ENCODE measurements around the gene ENAH.

The ENAH gene

GRCh38 chr1:225596736-225597135 lies 56.2 kb downstream of the ENAH start:
- Mint-ChIP-seq H3K27ac (no peak overlapping the region), H3K4me3 (no peak overlapping the region), H3K27me3 (ENCODE audit: low read depth) (peaks cover 7% of the 10 kb centered on the region), H3K36me3 (ENCODE audit: low read depth) (no peaks in the 10 kb centered on the region), H3K9me3 (no peaks in the 10 kb centered on the region), H3K4me1 (ENCODE audit: low read depth) (no peaks in the 10 kb centered on the region)
- DNase-seq (ENCODE audit: low spot score), result no peak

DNA sequence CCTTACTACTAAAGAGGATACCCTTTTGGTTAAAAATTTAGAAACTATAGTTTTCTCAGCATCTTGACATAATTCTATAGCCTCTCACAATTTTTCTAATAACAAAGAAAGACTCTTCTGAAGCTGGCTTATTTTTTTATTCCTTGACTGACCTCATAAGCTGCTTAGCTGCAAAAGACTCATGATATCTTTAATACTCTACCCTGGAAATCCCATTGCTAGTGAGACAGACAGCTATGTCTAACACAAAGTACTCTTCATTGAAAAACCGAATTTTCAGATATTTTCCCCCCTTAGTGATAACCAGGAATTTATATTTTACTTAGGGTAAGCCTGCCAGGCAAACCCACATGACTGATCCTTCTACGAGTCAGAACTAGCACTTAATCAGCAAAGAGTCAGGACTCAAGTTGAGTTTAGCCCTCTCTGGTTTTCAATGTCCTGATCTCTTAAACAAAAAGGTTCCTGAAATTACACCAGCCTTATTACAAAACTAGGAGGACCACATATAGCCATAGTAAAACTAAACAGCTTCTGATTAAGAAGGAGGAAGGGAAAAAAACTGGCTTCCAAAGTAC lies 56.9 kb downstream of the ENAH start:
- H3K27ac Mint-ChIP-seq, result no peak overlapping the region
- DNase-seq (ENCODE audit: low spot score), result no peak
- H3K36me3 Mint-ChIP-seq (ENCODE audit: low read depth), result no peaks in the 10 kb centered on the region
- no peak overlapping the region for H3K4me3 Mint-ChIP-seq
- H3K4me1 Mint-ChIP-seq (ENCODE audit: low read depth), result no peaks in the 10 kb centered on the region
- H3K9me3 Mint-ChIP-seq, result no peaks in the 10 kb centered on the region
- peaks cover 7% of the 10 kb centered on the region for H3K27me3 Mint-ChIP-seq (ENCODE audit: low read depth)

GRCh38 chr1:225595452-225595851 lies 57.5 kb downstream of the ENAH start:
- no peaks in the 10 kb centered on the region for H3K9me3 Mint-ChIP-seq
- H3K27me3 Mint-ChIP-seq (ENCODE audit: low read depth), result peaks cover 9% of the 10 kb centered on the region

DNA sequence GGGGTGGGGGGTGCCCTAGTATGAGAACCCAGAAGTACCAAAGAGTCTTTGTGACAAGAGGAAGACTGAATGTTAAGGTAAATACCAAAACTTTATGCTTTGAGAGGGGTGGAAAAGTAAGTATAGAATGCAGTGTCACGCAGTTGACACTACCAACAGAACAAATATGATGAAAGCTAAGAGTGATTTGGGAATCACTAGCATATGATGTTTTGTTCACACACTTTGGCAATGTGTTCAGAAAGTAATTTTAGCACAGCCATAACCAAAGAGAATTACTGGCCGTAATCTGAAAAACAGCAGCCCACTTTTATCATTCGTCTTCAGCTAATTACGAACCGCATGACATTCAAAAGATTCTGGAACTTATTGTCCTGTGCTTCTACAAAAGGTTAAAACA lies 59.5 kb downstream of the ENAH start:
- H3K36me3 Mint-ChIP-seq (ENCODE audit: low read depth), result no peaks in the 10 kb centered on the region
- DNase-seq (ENCODE audit: low spot score), result no peak
- H3K27ac Mint-ChIP-seq, result no peak overlapping the region
- no peaks in the 10 kb centered on the region for H3K9me3 Mint-ChIP-seq
- H3K4me1 Mint-ChIP-seq (ENCODE audit: low read depth), result no peaks in the 10 kb centered on the region
- no peak overlapping the region for H3K4me3 Mint-ChIP-seq
- peaks cover 9% of the 10 kb centered on the region for H3K27me3 Mint-ChIP-seq (ENCODE audit: low read depth)

More at GRCh38 chr1:225595452-225595851, 57.5 kb downstream of the ENAH start:
- H3K27ac Mint-ChIP-seq, result no peak overlapping the region
- H3K4me3 Mint-ChIP-seq, result no peak overlapping the region
- no peaks in the 10 kb centered on the region for H3K36me3 Mint-ChIP-seq (ENCODE audit: low read depth)
- no peaks in the 10 kb centered on the region for H3K4me1 Mint-ChIP-seq (ENCODE audit: low read depth)
- no peak for DNase-seq (ENCODE audit: low spot score)

DNA sequence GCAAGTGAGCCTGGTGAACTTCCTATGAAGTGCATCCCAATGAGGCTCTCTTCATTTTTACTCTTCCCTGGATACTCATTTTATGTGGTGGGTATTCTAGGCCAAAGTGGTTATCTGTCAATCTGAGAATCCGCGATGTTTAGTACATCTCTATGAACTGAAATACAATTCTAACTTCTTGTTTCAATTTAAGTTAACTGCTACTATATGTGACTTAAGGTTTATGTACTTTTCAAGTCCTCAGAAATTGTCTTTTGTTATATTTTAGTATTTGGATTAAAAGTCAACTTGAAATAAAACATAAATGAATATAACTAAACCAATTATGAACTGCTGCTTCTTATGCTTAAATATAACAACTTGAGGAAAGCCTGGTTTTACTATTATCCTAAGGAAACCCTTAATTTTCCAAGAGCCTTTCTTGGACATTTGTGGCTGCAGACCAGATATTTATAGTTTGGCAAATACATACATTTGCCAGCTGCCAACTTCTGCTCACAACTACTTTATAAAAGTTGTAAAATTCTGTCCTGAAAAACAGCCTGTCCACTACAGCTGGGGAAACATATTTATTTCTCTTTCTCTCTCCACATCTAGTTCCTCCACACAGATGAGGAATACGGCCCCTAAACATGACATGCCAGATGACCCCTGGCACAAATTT lies 60.4 kb downstream of the ENAH start:
- H3K4me3 Mint-ChIP-seq, result no peak overlapping the region
- no peaks in the 10 kb centered on the region for H3K4me1 Mint-ChIP-seq (ENCODE audit: low read depth)
- no peak for DNase-seq (ENCODE audit: low spot score)
- H3K36me3 Mint-ChIP-seq (ENCODE audit: low read depth), result no peaks in the 10 kb centered on the region
- no peaks in the 10 kb centered on the region for H3K9me3 Mint-ChIP-seq
- no peak overlapping the region for H3K27ac Mint-ChIP-seq
- peaks cover 7% of the 10 kb centered on the region for H3K27me3 Mint-ChIP-seq (ENCODE audit: low read depth)

- Mint-ChIP-seq H3K27me3 (ENCODE audit: low read depth) (peaks cover 8% of the 10 kb centered on the region), H3K4me3 (no peak overlapping the region), H3K27ac (no peak overlapping the region), H3K9me3 (no peaks in the 10 kb centered on the region), H3K36me3 (ENCODE audit: low read depth) (no peaks in the 10 kb centered on the region), H3K4me1 (ENCODE audit: low read depth) (no peaks in the 10 kb centered on the region)
- DNase-seq (ENCODE audit: low spot score), result no peak
These were observed 65.6 kb downstream of the ENAH start for GRCh38 chr1:225587310-225587709.

GRCh38 chr1:225581186-225581585 lies 71.7 kb downstream of the ENAH start:
- H3K9me3 Mint-ChIP-seq, result no peaks in the 10 kb centered on the region
- H3K36me3 Mint-ChIP-seq (ENCODE audit: low read depth), result no peaks in the 10 kb centered on the region
- no peak overlapping the region for H3K27ac Mint-ChIP-seq
- no peak for DNase-seq (ENCODE audit: low spot score)
- peaks cover 12% of the 10 kb centered on the region for H3K27me3 Mint-ChIP-seq (ENCODE audit: low read depth)
- no peak overlapping the region for H3K4me3 Mint-ChIP-seq
- H3K4me1 Mint-ChIP-seq (ENCODE audit: low read depth), result no peaks in the 10 kb centered on the region

GRCh38 chr1:225580238-225581099 lies 72.5 kb downstream of the ENAH start:
- no peaks in the 10 kb centered on the region for H3K9me3 Mint-ChIP-seq
- peaks cover 12% of the 10 kb centered on the region for H3K27me3 Mint-ChIP-seq (ENCODE audit: low read depth)
- no peaks in the 10 kb centered on the region for H3K36me3 Mint-ChIP-seq (ENCODE audit: low read depth)
- no peaks in the 10 kb centered on the region for H3K4me1 Mint-ChIP-seq (ENCODE audit: low read depth)
- no peak for DNase-seq (ENCODE audit: low spot score)
- no peak overlapping the region for H3K27ac Mint-ChIP-seq
- no peak overlapping the region for H3K4me3 Mint-ChIP-seq

DNA sequence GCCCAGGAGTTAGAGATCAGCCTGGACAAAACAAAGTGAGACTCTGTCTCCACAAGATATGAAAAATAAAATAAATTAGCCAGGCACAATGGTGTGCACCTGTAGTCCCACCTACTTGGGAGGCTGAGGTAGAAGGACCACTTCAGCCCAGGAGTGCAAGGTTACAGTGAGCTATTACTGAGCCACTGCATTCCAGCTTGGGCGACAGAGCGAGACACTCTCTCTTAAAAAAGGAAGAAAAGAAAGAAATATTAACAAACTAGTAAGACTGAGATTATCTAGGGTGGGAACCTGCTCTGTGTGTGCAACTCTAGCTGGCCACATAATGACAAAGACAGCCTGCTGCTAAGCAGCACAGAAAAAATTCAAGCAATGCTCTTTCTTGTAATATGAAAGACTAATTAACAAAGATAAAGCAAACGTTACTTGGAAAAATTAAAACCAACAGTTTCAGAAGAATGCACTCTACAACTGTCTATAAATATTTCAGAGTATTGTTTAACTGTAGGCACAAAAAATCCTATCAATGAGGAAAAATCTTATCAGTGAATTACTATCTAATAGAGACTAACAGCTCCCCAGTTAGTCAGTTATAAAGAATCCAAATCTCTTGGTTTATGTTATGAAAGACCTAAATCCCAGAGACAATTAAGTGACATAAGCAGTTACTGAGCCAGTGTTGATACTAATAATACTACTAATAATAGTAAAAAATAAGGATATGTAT lies 74.5 kb downstream of the ENAH start:
- Mint-ChIP-seq H3K4me3 (no peak overlapping the region), H3K36me3 (ENCODE audit: low read depth) (no peaks in the 10 kb centered on the region), H3K4me1 (ENCODE audit: low read depth) (no peaks in the 10 kb centered on the region), H3K27me3 (ENCODE audit: low read depth) (peaks cover 12% of the 10 kb centered on the region), H3K9me3 (no peaks in the 10 kb centered on the region), H3K27ac (no peak overlapping the region)
- DNase-seq (ENCODE audit: low spot score), result no peak

DNA sequence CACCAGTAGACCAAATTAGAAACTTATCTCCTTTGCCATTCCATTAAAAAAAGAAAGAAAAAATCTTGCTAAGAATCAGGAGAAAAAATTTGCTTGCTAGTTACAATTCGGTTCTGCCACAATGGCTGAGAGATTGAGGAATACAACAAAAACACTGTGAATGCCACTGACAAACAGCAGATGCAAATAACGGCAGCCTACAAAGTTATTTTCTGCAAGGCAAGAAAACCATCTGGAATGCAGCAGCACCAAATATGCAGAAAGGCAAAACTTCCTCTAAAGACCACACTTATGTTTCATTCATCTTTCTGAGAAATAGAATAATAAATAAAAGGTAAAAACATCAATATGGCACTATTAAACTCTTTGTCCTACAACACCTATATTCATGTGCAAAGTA lies 75.7 kb downstream of the ENAH start:
- Mint-ChIP-seq H3K27me3 (ENCODE audit: low read depth) (peaks cover 8% of the 10 kb centered on the region), H3K36me3 (ENCODE audit: low read depth) (no peaks in the 10 kb centered on the region), H3K9me3 (no peaks in the 10 kb centered on the region), H3K4me3 (no peak overlapping the region), H3K4me1 (ENCODE audit: low read depth) (no peaks in the 10 kb centered on the region), H3K27ac (no peak overlapping the region)
- DNase-seq (ENCODE audit: low spot score), result no peak

GRCh38 chr1:225573216-225573615 lies 79.7 kb downstream of the ENAH start:
- peaks cover 2% of the 10 kb centered on the region for H3K27me3 Mint-ChIP-seq (ENCODE audit: low read depth)

GRCh38 chr1:225572422-225572821 lies 80.5 kb downstream of the ENAH start:
- no peak for DNase-seq (ENCODE audit: low spot score)
- no peaks in the 10 kb centered on the region for H3K9me3 Mint-ChIP-seq
- H3K4me3 Mint-ChIP-seq, result no peak overlapping the region
- no peaks in the 10 kb centered on the region for H3K36me3 Mint-ChIP-seq (ENCODE audit: low read depth)
- H3K27me3 Mint-ChIP-seq (ENCODE audit: low read depth), result no peaks in the 10 kb centered on the region
- no peak overlapping the region for H3K27ac Mint-ChIP-seq
- H3K4me1 Mint-ChIP-seq (ENCODE audit: low read depth), result no peaks in the 10 kb centered on the region

More at GRCh38 chr1:225573216-225573615, 79.7 kb downstream of the ENAH start:
- Mint-ChIP-seq H3K4me1 (ENCODE audit: low read depth) (no peaks in the 10 kb centered on the region), H3K36me3 (ENCODE audit: low read depth) (no peaks in the 10 kb centered on the region), H3K27ac (no peak overlapping the region), H3K9me3 (no peaks in the 10 kb centered on the region), H3K4me3 (no peak overlapping the region)
- no peak for DNase-seq (ENCODE audit: low spot score)

DNA sequence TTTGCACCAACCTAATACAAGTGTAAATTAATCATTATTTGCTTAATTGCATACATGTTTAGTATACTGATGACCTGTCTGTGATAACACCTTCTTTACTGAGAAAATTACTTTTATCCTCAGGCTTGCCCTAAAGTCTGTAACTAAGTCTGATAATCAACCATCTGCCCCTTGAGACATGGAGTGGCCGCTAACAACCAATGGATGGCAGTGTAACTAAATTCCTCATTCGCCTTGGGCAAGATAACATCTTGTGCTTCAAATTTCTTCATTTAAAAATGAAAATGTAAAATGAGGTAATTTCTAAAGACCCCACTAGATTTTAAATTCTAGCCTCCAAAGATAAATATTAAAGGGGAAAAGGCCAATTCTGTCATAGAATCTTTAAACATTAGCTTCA lies 85.1 kb downstream of the ENAH start:
- Mint-ChIP-seq H3K36me3 (ENCODE audit: low read depth) (no peaks in the 10 kb centered on the region), H3K27me3 (ENCODE audit: low read depth) (peaks cover 4% of the 10 kb centered on the region), H3K27ac (no peak overlapping the region)

GRCh38 chr1:225565847-225566246 lies 87.1 kb downstream of the ENAH start:
- Mint-ChIP-seq H3K4me3 (no peak overlapping the region), H3K36me3 (ENCODE audit: low read depth) (no peaks in the 10 kb centered on the region), H3K9me3 (no peaks in the 10 kb centered on the region), H3K4me1 (ENCODE audit: low read depth) (no peaks in the 10 kb centered on the region), H3K27me3 (ENCODE audit: low read depth) (peaks cover 4% of the 10 kb centered on the region), H3K27ac (no peak overlapping the region)
- DNase-seq (ENCODE audit: low spot score), result no peak

More for the DNA sequence above, 85.1 kb downstream of the ENAH start:
- no peaks in the 10 kb centered on the region for H3K9me3 Mint-ChIP-seq
- H3K4me1 Mint-ChIP-seq (ENCODE audit: low read depth), result no peaks in the 10 kb centered on the region
- DNase-seq (ENCODE audit: low spot score), result no peak
- no peak overlapping the region for H3K4me3 Mint-ChIP-seq
